SK-N-SH treated with all-trans-retinoic acid at 6 μM for 48 hours (cell line): ENCODE data around the gene SNX13.

Experiments
- ATAC-seq: fragments of 200-7000 bp; cut with Tn5 transposase; 3 replicates; pipeline ENCODE4 v1.9.1; 2020; ENCODE audit warnings: mild to moderate bottlenecking, moderate library complexity
- ARNTL ChIP-seq: fragments of 450-650 bp; formaldehyde crosslinking; IDR thresholded peaks from 2 replicates; pipeline ENCODE4 v1.5.0; 2020; ENCODE audit warnings: low read depth, mild to moderate bottlenecking, moderate library complexity, borderline replicate concordance
- BACH2 ChIP-seq: fragments of 250-450 bp; sonication (Bioruptor Pico); IDR thresholded peaks from 2 replicates; pipeline ENCODE4 v1.9.0; 2021; ENCODE audit warnings: mild to moderate bottlenecking, borderline replicate concordance
- CSDC2 ChIP-seq: fragments of 250-450 bp; sonication (Bioruptor Pico); IDR thresholded peaks from 2 replicates; pipeline ENCODE4 v1.5.0; 2020; ENCODE audit warnings: mild to moderate bottlenecking, moderate library complexity
- ESRRG ChIP-seq: fragments of 250-450 bp; sonication (Bioruptor Pico); IDR thresholded peaks from 2 replicates; pipeline ENCODE4 v1.6.1; 2021; ENCODE audit warnings: mild to moderate bottlenecking
- GLIS3 ChIP-seq: fragments of 250-450 bp; sonication (Bioruptor Pico); IDR thresholded peaks from 2 replicates; pipeline ENCODE4 v1.5.0; 2020; ENCODE audit warnings: mild to moderate bottlenecking, moderate library complexity
- ISL1 ChIP-seq: fragments of 250-450 bp; sonication (Bioruptor Pico); IDR thresholded peaks from 2 replicates; pipeline ENCODE4 v2.1.2; 2022; ENCODE audit warnings: mild to moderate bottlenecking, moderate library complexity
- PPARA ChIP-seq: fragments of 250-450 bp; sonication (Bioruptor Pico); IDR thresholded peaks from 2 replicates; pipeline ENCODE4 v1.5.0; 2020; ENCODE audit warnings: mild to moderate bottlenecking, borderline replicate concordance
- RARB ChIP-seq: fragments of 250-450 bp; sonication (Bioruptor Pico); IDR thresholded peaks from 2 replicates; pipeline ENCODE4 v1.8.0; 2021; ENCODE audit warnings: mild to moderate bottlenecking, moderate library complexity
- SNAI2 ChIP-seq: fragments of 250-450 bp; sonication (Bioruptor Pico); IDR thresholded peaks from 2 replicates; pipeline ENCODE4 v1.5.0; 2020; ENCODE audit warnings: mild to moderate bottlenecking, moderate library complexity
- TCF4 ChIP-seq: fragments of 250-450 bp; sonication (Bioruptor Pico); IDR thresholded peaks from 2 replicates; pipeline ENCODE4 v1.8.0; 2021; ENCODE audit warnings: mild to moderate bottlenecking, moderate library complexity, borderline replicate concordance
- TOX ChIP-seq: fragments of 250-450 bp; sonication (Bioruptor Pico); IDR thresholded peaks from 2 replicates; pipeline ENCODE4 v1.8.0; 2021; ENCODE audit warnings: mild to moderate bottlenecking, moderate library complexity, borderline replicate concordance
- ZC3H10 ChIP-seq: fragments of 250-450 bp; sonication (Bioruptor Pico); IDR thresholded peaks from 2 replicates; pipeline ENCODE4 v1.5.1; 2021; ENCODE audit warnings: mild to moderate bottlenecking, moderate library complexity
- ZFP3 ChIP-seq: fragments of 250-450 bp; sonication (Bioruptor Pico); IDR thresholded peaks from 2 replicates; pipeline ENCODE4 v1.5.0; 2020; ENCODE audit warnings: mild to moderate bottlenecking, moderate library complexity
- ZFP30 ChIP-seq: fragments of 450-650 bp; formaldehyde crosslinking; IDR thresholded peaks from 2 replicates; pipeline ENCODE4 v1.5.0; 2022; ENCODE audit warnings: mild to moderate bottlenecking, moderate library complexity
- ZNF565 ChIP-seq: fragments of 450-650 bp; formaldehyde crosslinking; conservative IDR thresholded peaks from 2 replicates; pipeline ENCODE4 v1.5.0; 2020; ENCODE audit warnings: low read depth, mild to moderate bottlenecking, moderate library complexity
- ZNF70 ChIP-seq: fragments of 450-650 bp; formaldehyde crosslinking; IDR thresholded peaks from 2 replicates; pipeline ENCODE4 v1.5.0; 2020; ENCODE audit warnings: mild to moderate bottlenecking, moderate library complexity
- ZNF8 ChIP-seq: fragments of 450-650 bp; formaldehyde crosslinking; IDR thresholded peaks from 2 replicates; pipeline ENCODE4 v1.5.0; 2020; ENCODE audit warnings: mild to moderate bottlenecking, moderate library complexity
- TF ChIP-seq, protein P1 (sequence below): fragments of 250-450 bp; sonication (Bioruptor Pico); IDR thresholded peaks from 2 replicates; pipeline ENCODE4 v1.8.0; 2020; ENCODE audit warnings: mild to moderate bottlenecking, moderate library complexity, borderline replicate concordance
- TF ChIP-seq, protein P2 (sequence below): fragments of 250-450 bp; sonication (Bioruptor Pico); IDR thresholded peaks from 2 replicates; pipeline ENCODE4 v1.5.1; 2020; ENCODE audit warnings: low read depth, mild to moderate bottlenecking, moderate library complexity
- TF ChIP-seq, protein P3 (sequence below): fragments of 250-450 bp; sonication (Bioruptor Pico); IDR thresholded peaks from 2 replicates; pipeline ENCODE4 v1.5.1; 2021; ENCODE audit warnings: mild to moderate bottlenecking, moderate library complexity
- TF ChIP-seq, protein P4 (sequence below): fragments of 250-450 bp; sonication (Bioruptor Pico); IDR thresholded peaks from 2 replicates; pipeline ENCODE4 v1.8.0; 2021; ENCODE audit warnings: low read depth, mild to moderate bottlenecking, moderate library complexity, borderline replicate concordance
- TF ChIP-seq, protein P5 (sequence below): fragments of 250-450 bp; sonication (Bioruptor Pico); IDR thresholded peaks from 2 replicates; pipeline ENCODE4 v1.5.0; 2020; ENCODE audit warnings: mild to moderate bottlenecking, moderate library complexity

The SNX13 gene

DNA sequence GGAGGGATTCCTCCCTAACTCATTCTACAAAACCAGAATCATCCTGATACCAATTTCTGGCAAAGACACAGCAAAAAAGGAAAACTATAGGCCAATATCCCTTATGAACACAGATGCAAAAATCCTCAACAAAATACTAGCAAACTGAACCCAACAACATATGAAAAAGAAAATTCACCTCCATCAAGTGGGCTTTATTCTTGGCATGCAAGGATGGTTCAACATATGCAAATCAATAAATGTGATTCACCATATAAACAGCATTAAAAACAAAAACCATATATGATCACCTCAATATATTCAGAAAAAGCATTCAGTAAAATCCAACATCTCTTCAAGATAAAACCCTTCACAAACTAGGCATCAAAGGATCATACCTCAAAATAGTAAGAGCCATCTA lies 23.5 kb downstream of the SNX13 start:
- ATAC-seq: no peak
- TF ChIP-seq ZNF70 (CRISPR knock-in tag): no peak
- no peak for TF ChIP-seq ZFP30
- TF ChIP-seq ZFP3 (CRISPR knock-in tag): no peak
- TF ChIP-seq GLIS3 (CRISPR knock-in tag): no peak

DNA sequence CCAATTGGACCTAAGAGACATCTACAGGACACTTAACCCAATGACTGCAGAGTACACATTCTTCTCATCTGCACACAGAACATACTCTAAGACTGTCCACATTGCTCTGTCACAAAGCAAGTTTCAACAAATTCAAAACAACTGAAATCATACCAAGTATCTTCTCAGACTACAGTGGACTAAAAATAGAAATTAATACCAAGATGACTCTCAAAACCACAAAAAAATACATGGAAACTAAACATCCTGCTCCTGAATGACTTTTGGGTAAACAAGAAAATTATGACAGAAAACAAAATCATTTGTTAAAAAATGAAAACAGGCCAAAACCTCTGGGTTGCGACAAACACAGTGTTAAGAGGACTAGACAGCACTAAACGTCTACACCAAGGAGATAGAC lies 24.5 kb downstream of the SNX13 start:
- ATAC-seq: no peak

DNA sequence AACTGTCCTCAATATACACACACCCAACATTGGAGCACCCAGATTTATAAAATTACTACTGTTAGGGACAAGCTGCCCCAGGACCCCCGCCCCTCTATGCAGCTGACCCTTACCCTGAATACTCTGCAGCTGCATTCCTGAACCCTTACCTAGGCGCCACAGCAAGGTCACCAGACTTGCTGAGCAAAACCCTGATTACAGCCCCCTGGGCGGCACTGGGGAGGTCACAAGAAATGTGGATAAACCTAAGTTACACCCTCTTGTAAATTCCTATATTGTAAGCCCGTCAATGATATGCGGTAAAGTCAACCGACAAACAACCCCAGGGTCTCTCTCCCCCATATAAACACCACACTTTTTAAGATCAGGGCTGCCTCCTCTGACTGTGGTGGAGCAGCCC lies 25.1 kb downstream of the SNX13 start:
- ATAC-seq: no peak
- TF ChIP-seq ZC3H10 (no peak), ZFP30 (no peak), ZNF565 (CRISPR knock-in tag) (no peak)

More for the DNA sequence above, 24.5 kb downstream of the SNX13 start:
- TF ChIP-seq RARB: no peak
- TF ChIP-seq ZNF565 (CRISPR knock-in tag): no peak
- no peak for TF ChIP-seq ESRRG (CRISPR knock-in tag)
- TF ChIP-seq GLIS3 (CRISPR knock-in tag): no peak
- TF ChIP-seq, protein P1, sequence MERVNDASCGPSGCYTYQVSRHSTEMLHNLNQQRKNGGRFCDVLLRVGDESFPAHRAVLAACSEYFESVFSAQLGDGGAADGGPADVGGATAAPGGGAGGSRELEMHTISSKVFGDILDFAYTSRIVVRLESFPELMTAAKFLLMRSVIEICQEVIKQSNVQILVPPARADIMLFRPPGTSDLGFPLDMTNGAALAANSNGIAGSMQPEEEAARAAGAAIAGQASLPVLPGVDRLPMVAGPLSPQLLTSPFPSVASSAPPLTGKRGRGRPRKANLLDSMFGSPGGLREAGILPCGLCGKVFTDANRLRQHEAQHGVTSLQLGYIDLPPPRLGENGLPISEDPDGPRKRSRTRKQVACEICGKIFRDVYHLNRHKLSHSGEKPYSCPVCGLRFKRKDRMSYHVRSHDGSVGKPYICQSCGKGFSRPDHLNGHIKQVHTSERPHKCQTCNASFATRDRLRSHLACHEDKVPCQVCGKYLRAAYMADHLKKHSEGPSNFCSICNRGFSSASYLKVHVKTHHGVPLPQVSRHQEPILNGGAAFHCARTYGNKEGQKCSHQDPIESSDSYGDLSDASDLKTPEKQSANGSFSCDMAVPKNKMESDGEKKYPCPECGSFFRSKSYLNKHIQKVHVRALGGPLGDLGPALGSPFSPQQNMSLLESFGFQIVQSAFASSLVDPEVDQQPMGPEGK (CRISPR knock-in tag): no peak
- TF ChIP-seq SNAI2 (CRISPR knock-in tag): no peak
- TF ChIP-seq ZFP30: no peak
- TF ChIP-seq, protein P2, sequence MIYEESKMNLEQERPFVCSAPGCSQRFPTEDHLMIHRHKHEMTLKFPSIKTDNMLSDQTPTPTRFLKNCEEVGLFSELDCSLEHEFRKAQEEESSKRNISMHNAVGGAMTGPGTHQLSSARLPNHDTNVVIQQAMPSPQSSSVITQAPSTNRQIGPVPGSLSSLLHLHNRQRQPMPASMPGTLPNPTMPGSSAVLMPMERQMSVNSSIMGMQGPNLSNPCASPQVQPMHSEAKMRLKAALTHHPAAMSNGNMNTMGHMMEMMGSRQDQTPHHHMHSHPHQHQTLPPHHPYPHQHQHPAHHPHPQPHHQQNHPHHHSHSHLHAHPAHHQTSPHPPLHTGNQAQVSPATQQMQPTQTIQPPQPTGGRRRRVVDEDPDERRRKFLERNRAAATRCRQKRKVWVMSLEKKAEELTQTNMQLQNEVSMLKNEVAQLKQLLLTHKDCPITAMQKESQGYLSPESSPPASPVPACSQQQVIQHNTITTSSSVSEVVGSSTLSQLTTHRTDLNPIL: no peak
- no peak for TF ChIP-seq ZC3H10
- no peak for TF ChIP-seq BACH2
- TF ChIP-seq ZNF8 (CRISPR knock-in tag): no peak
- TF ChIP-seq, protein P3, sequence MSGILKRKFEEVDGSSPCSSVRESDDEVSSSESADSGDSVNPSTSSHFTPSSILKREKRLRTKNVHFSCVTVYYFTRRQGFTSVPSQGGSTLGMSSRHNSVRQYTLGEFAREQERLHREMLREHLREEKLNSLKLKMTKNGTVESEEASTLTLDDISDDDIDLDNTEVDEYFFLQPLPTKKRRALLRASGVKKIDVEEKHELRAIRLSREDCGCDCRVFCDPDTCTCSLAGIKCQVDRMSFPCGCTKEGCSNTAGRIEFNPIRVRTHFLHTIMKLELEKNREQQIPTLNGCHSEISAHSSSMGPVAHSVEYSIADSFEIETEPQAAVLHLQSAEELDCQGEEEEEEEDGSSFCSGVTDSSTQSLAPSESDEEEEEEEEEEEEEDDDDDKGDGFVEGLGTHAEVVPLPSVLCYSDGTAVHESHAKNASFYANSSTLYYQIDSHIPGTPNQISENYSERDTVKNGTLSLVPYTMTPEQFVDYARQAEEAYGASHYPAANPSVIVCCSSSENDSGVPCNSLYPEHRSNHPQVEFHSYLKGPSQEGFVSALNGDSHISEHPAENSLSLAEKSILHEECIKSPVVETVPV: no peak
- TF ChIP-seq ZFP3 (CRISPR knock-in tag): no peak
- TF ChIP-seq ISL1: no peak
- TF ChIP-seq CSDC2 (CRISPR knock-in tag): no peak
- TF ChIP-seq ZNF70 (CRISPR knock-in tag): no peak
- TF ChIP-seq, protein P4, sequence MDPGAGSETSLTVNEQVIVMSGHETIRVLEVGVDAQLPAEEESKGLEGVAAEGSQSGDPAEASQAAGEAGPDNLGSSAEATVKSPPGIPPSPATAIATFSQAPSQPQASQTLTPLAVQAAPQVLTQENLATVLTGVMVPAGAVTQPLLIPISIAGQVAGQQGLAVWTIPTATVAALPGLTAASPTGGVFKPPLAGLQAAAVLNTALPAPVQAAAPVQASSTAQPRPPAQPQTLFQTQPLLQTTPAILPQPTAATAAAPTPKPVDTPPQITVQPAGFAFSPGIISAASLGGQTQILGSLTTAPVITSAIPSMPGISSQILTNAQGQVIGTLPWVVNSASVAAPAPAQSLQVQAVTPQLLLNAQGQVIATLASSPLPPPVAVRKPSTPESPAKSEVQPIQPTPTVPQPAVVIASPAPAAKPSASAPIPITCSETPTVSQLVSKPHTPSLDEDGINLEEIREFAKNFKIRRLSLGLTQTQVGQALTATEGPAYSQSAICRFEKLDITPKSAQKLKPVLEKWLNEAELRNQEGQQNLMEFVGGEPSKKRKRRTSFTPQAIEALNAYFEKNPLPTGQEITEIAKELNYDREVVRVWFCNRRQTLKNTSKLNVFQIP (CRISPR knock-in tag): no peak
- no peak for TF ChIP-seq ARNTL (CRISPR knock-in tag)

DNA sequence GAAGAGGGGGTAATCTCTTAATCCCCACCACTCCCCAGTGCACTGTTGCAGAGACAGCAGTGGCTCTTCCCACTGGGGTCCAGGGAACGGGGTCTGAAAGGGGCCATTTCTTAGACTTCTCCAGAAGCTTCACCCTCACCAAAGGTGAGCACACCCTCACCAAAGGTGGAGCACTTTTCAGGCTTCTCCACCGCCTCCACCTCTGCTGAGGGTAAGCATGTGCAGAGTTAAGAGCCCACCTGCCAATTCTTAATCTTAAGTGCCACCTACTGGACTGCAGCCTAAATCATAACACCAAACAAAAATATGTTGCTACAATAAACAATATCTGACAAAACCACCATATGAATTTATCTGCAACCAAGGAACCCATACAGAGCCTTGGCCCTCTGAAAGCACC lies 27.0 kb downstream of the SNX13 start:
- ATAC-seq: no peak
- TF ChIP-seq ZFP3 (CRISPR knock-in tag) (no peak), RARB (no peak), ISL1 (no peak), TCF4 (CRISPR knock-in tag) (no peak), ZFP30 (no peak), ARNTL (CRISPR knock-in tag) (no peak), PPARA (CRISPR knock-in tag) (no peak), BACH2 (no peak), TOX (CRISPR knock-in tag) (no peak), CSDC2 (CRISPR knock-in tag) (no peak), ZNF70 (CRISPR knock-in tag) (no peak), ZNF565 (CRISPR knock-in tag) (no peak), ZC3H10 (no peak)
- TF ChIP-seq, protein P5, sequence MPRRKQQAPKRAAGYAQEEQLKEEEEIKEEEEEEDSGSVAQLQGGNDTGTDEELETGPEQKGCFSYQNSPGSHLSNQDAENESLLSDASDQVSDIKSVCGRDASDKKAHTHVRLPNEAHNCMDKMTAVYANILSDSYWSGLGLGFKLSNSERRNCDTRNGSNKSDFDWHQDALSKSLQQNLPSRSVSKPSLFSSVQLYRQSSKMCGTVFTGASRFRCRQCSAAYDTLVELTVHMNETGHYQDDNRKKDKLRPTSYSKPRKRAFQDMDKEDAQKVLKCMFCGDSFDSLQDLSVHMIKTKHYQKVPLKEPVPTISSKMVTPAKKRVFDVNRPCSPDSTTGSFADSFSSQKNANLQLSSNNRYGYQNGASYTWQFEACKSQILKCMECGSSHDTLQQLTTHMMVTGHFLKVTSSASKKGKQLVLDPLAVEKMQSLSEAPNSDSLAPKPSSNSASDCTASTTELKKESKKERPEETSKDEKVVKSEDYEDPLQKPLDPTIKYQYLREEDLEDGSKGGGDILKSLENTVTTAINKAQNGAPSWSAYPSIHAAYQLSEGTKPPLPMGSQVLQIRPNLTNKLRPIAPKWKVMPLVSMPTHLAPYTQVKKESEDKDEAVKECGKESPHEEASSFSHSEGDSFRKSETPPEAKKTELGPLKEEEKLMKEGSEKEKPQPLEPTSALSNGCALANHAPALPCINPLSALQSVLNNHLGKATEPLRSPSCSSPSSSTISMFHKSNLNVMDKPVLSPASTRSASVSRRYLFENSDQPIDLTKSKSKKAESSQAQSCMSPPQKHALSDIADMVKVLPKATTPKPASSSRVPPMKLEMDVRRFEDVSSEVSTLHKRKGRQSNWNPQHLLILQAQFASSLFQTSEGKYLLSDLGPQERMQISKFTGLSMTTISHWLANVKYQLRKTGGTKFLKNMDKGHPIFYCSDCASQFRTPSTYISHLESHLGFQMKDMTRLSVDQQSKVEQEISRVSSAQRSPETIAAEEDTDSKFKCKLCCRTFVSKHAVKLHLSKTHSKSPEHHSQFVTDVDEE: no peak
- TF ChIP-seq, protein P4 (CRISPR knock-in tag): no peak
